ENCODE results near the gene DBP. TPM values are rescaled to one million over a fixed set of nuclear protein-coding genes. Genes with fewer than 3 reads are reported as not detected.
A peak's percentile ranks its signal among the peaks of the same experiment; 100 is the strongest.

The DBP gene
- total and polyA plus RNA-seq, 10 donors = 11.4 to 29.5 (median 23.3) TPM

DNA sequence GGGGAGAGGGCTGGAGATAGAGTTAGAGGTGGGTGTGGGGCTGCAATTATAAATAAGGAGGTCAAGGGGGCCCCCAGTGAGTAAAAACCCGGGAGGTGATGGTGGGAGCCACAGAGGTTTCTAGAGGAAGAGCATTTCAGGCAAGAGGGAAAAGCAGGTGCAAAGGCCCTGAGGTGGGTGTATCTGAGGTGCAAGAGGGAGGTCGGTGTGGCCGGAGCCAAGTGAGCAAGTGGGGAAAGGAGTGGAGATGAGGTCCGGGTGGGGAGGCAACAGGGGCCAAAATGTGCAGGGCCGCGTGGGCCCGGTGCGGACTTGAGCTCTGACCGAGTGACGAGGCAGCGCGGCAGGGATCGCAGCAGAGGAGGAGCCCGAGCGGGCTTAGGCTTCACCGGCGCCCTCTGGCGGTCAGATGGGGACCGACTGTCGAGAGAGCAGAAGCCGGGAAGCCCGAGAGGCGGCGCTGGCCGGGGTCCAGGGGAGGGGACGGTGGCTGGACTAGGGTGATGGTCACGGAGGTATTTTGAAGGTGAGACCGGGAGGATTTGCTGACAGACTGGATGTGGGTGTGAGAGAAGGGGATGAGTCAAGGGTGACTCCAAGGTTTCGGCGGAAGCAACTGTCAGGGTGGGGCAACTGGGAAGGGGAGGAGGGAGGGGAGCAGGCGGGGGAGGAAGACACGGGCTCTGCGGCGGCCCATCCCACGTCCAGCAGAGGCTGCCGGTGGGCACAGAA lies 48.3 kb downstream of the DBP start:
- intact Hi-C loops (cut with DNase I; ENCODE audit: low total_unique reads) = loop anchor here (10.0 kb wide), 1 partner anchor 84 kb away; no protein-coding TSS in a partner anchor
- H3K36me3 ChIP-seq = no peaks in the 10 kb centered on the region
- H3K27me3 ChIP-seq (replicated peaks in 1 of 7) = peaks cover 0 to 25% (median 0%) of the 10 kb centered on the region in 7 donors
- H3K4me3 ChIP-seq = peak overlapping the region in 7 of 8 donors; percentile 8 to 68 (median 27)
- 4 to 6% (median 4%) methylated on average over 33 to 36 of the region's 36 CpGs for WGBS, 5 donors
- TF ChIP-seq POLR2AphosphoS5 (IDR thresholded peaks at IDR 0.05) (peak; percentile 39 to 77 (median 54)), POLR2A (IDR thresholded peaks at IDR 0.05) (no peak)
- TF ChIP-seq, protein P1, sequence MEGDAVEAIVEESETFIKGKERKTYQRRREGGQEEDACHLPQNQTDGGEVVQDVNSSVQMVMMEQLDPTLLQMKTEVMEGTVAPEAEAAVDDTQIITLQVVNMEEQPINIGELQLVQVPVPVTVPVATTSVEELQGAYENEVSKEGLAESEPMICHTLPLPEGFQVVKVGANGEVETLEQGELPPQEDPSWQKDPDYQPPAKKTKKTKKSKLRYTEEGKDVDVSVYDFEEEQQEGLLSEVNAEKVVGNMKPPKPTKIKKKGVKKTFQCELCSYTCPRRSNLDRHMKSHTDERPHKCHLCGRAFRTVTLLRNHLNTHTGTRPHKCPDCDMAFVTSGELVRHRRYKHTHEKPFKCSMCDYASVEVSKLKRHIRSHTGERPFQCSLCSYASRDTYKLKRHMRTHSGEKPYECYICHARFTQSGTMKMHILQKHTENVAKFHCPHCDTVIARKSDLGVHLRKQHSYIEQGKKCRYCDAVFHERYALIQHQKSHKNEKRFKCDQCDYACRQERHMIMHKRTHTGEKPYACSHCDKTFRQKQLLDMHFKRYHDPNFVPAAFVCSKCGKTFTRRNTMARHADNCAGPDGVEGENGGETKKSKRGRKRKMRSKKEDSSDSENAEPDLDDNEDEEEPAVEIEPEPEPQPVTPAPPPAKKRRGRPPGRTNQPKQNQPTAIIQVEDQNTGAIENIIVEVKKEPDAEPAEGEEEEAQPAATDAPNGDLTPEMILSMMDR (IDR thresholded peaks at IDR 0.05 in 8 of 11, conservative IDR thresholded peaks at IDR 0.05 in 3 of 11) = peak; percentile 86 to 96 (median 94)
- peaks cover 0 to 18% (median 15%) of the 10 kb centered on the region in 6 donors for H3K4me1 ChIP-seq
- peak; percentile 98 for DNase-seq
- no peaks in the 10 kb centered on the region for H3K9me3 ChIP-seq
- H3K27ac ChIP-seq = peak overlapping the region in 2 of 8 donors; percentile 61 to 76

- no peak for DNase-seq
- Histone ChIP-seq H3K36me3 (no peaks in the 10 kb centered on the region), H3K27ac (no peak overlapping the region), H3K9me3 (no peaks in the 10 kb centered on the region), H3K27me3 (replicated peaks in 1 of 7) (peaks cover 0 to 30% (median 0%) of the 10 kb centered on the region in 7 donors), H3K4me1 (peaks cover 0 to 23% (median 16%) of the 10 kb centered on the region in 6 donors), H3K4me3 (no peak overlapping the region)
- 70 to 96% (median 86%) methylated on average over 2 to 3 of the region's 3 CpGs for WGBS, 5 donors
- intact Hi-C loops (cut with DNase I; ENCODE audit: low total_unique reads) = loop anchor here (10.0 kb wide), 1 partner anchor 83 kb away; no protein-coding TSS in a partner anchor
- TF ChIP-seq, protein P1 (IDR thresholded peaks at IDR 0.05 in 8 of 11, conservative IDR thresholded peaks at IDR 0.05 in 3 of 11) = no peak
- no peak for TF ChIP-seq POLR2AphosphoS5 (IDR thresholded peaks at IDR 0.05)
- no peak for TF ChIP-seq POLR2A (IDR thresholded peaks at IDR 0.05)
Measured at GRCh38 chr19:48587387-48587786, 49.8 kb downstream of the DBP start.

DNA sequence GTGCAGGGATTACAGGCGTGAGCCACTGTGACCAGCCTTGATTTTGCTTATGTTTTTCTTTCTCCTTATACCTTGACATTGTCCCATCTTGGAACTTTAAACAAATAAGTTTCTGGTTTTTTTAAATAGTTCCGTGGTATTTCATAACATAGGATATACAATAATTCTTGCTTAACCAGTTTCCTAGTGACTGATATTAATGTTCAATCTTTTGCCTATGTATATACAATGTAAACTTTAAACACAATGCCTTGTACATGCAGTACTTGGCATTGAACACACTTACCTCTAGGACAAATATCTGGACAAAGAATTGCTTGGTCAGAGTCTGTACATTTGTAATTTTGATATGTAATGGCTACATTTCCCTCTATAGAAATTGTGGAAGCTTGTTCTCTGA lies 55.0 kb downstream of the DBP start:
- no peaks in the 10 kb centered on the region for H3K9me3 ChIP-seq
- 61 to 78% (median 67%) methylated on average over 2 of the region's 2 CpGs for WGBS, 5 donors
- intact Hi-C loops (cut with DNase I; ENCODE audit: low total_unique reads) = loop anchor here (5.0 to 10.0 kb wide), 2 partner anchors 77 to 315 kb away; no protein-coding TSS in a partner anchor
- no peak overlapping the region for H3K27ac ChIP-seq
- H3K36me3 ChIP-seq = no peaks in the 10 kb centered on the region
- H3K27me3 ChIP-seq (replicated peaks in 1 of 7) = peaks cover 0 to 14% (median 0%) of the 10 kb centered on the region in 7 donors
- H3K4me3 ChIP-seq = no peak overlapping the region
- TF ChIP-seq, protein P1 (IDR thresholded peaks at IDR 0.05 in 8 of 11, conservative IDR thresholded peaks at IDR 0.05 in 3 of 11) = no peak
- TF ChIP-seq POLR2AphosphoS5 (IDR thresholded peaks at IDR 0.05) (no peak), POLR2A (IDR thresholded peaks at IDR 0.05) (no peak)
- peaks cover 0 to 11% (median 5%) of the 10 kb centered on the region in 6 donors for H3K4me1 ChIP-seq
- no peak for DNase-seq

Other genes with a start within 250 kb of the DBP start
- gene KDELR1, start 245.8 kb downstream of the DBP start, total RNA-seq = 10 to 100 TPM; 61.7 to 95.9 (median 76.2) TPM
- gene KDELR1, start 245.8 kb downstream of the DBP start, polyA plus RNA-seq = 10 to 100 TPM; 36.2 to 55.9 (median 45.0) TPM
- gene GRIN2D, start 243.7 kb downstream of the DBP start, total RNA-seq = 1 to 10 TPM in 1 of 7 donors, under 1 TPM in 6; 0.28 to 1.2 (median 0.77) TPM
- under 1 TPM; 0.07 to 0.10 (median 0.09) TPM for gene GRIN2D, start 243.7 kb downstream of the DBP start, polyA plus RNA-seq
- 10 to 100 TPM; 24.3 to 34.5 (median 26.0) TPM for gene GRWD1, start 191.4 kb downstream of the DBP start, total RNA-seq
- gene GRWD1, start 191.4 kb downstream of the DBP start, polyA plus RNA-seq = 10 to 100 TPM in 1 of 3 donors, 1 to 10 TPM in 2; 5.5 to 14.7 (median 9.5) TPM
- gene KCNJ14, start 181.8 kb downstream of the DBP start, total RNA-seq = 1 to 10 TPM in 2 of 7 donors, under 1 TPM in 5; 0.43 to 1.4 (median 0.93) TPM
- gene KCNJ14, start 181.8 kb downstream of the DBP start, polyA plus RNA-seq = under 1 TPM; 0.26 to 0.61 (median 0.38) TPM
- 10 to 100 TPM; 31.4 to 66.4 (median 48.2) TPM for gene CYTH2, start 168.0 kb downstream of the DBP start, total RNA-seq
- 10 to 100 TPM; 22.6 to 44.1 (median 24.6) TPM for gene CYTH2, start 168.0 kb downstream of the DBP start, polyA plus RNA-seq
- 1 to 10 TPM in 6 of 7 donors, under 1 TPM in 1; 0.69 to 4.2 (median 1.5) TPM for gene LMTK3, start 125.5 kb downstream of the DBP start, total RNA-seq
- 1 to 10 TPM in 1 of 3 donors, under 1 TPM in 2; 0.29 to 1.1 (median 0.37) TPM for gene LMTK3, start 125.5 kb downstream of the DBP start, polyA plus RNA-seq
- not detected for gene SULT2B1, start 85.2 kb downstream of the DBP start, total RNA-seq
- under 1 TPM in 2 of 3 donors, not detected in 1; 0.12 to 0.58 TPM for gene SULT2B1, start 85.2 kb downstream of the DBP start, polyA plus RNA-seq
- gene SPACA4, start 30.6 kb downstream of the DBP start, total RNA-seq = not detected
- not detected for gene SPACA4, start 30.6 kb downstream of the DBP start, polyA plus RNA-seq
- 1 to 10 TPM in 1 of 7 donors, under 1 TPM in 1, not detected in 5; 0.46 to 2.0 TPM for gene FAM83E, start 22.3 kb downstream of the DBP start, total RNA-seq
- gene FAM83E, start 22.3 kb downstream of the DBP start, polyA plus RNA-seq = under 1 TPM; 0.04 to 0.67 (median 0.20) TPM
- gene RPL18, start 18.2 kb downstream of the DBP start, total RNA-seq = 1,000 to 10,000 TPM; 1,136 to 2,739 (median 1,465) TPM
- 1,000 to 10,000 TPM; 3,728 to 5,575 (median 5,277) TPM for gene RPL18, start 18.2 kb downstream of the DBP start, polyA plus RNA-seq
- gene SPHK2, start 17.9 kb downstream of the DBP start, total RNA-seq = 10 to 100 TPM; 12.4 to 26.5 (median 23.5) TPM
- gene SPHK2, start 17.9 kb downstream of the DBP start, polyA plus RNA-seq = 10 to 100 TPM in 1 of 3 donors, 1 to 10 TPM in 2; 7.9 to 20.8 (median 9.7) TPM
- gene CA11, start 8.8 kb upstream of the DBP start, total RNA-seq = 10 to 100 TPM in 2 of 7 donors, 1 to 10 TPM in 5; 1.9 to 10.7 (median 4.4) TPM
- gene CA11, start 8.8 kb upstream of the DBP start, polyA plus RNA-seq = 10 to 100 TPM in 2 of 3 donors, 1 to 10 TPM in 1; 9.7 to 14.5 (median 10.5) TPM
- gene NTN5, start 35.6 kb upstream of the DBP start, total RNA-seq = 1 to 10 TPM in 3 of 7 donors, under 1 TPM in 3, not detected in 1; 0.30 to 2.1 (median 1.2) TPM
- 1 to 10 TPM in 1 of 3 donors, under 1 TPM in 2; 0.49 to 1.1 (median 0.51) TPM for gene NTN5, start 35.6 kb upstream of the DBP start, polyA plus RNA-seq
- under 1 TPM in 3 of 7 donors, not detected in 4; 0.17 to 0.65 (median 0.38) TPM for gene FUT2, start 58.6 kb upstream of the DBP start, total RNA-seq
- 1 to 10 TPM in 1 of 3 donors, under 1 TPM in 1, not detected in 1; 0.22 to 1.2 TPM for gene FUT2, start 58.6 kb upstream of the DBP start, polyA plus RNA-seq
- gene MAMSTR, start 82.3 kb upstream of the DBP start, total RNA-seq = 10 to 100 TPM in 1 of 7 donors, 1 to 10 TPM in 6; 3.1 to 10.3 (median 4.0) TPM
- 10 to 100 TPM in 1 of 3 donors, 1 to 10 TPM in 1, under 1 TPM in 1; 0.93 to 10.7 (median 3.6) TPM for gene MAMSTR, start 82.3 kb upstream of the DBP start, polyA plus RNA-seq
- 10 to 100 TPM; 30.3 to 78.1 (median 39.8) TPM for gene RASIP1, start 103.2 kb upstream of the DBP start, total RNA-seq
- gene RASIP1, start 103.2 kb upstream of the DBP start, polyA plus RNA-seq = 10 to 100 TPM; 15.1 to 62.8 (median 42.1) TPM
- 1 to 10 TPM in 5 of 7 donors, under 1 TPM in 1, not detected in 1; 0.84 to 5.3 (median 1.8) TPM for gene IZUMO1, start 109.5 kb upstream of the DBP start, total RNA-seq
- gene IZUMO1, start 109.5 kb upstream of the DBP start, polyA plus RNA-seq = 1 to 10 TPM in 1 of 3 donors, under 1 TPM in 2; 0.26 to 1.0 (median 0.50) TPM
- gene FUT1, start 115.3 kb upstream of the DBP start, total RNA-seq = 10 to 100 TPM in 4 of 7 donors, 1 to 10 TPM in 3; 5.6 to 22.9 (median 10.0) TPM
- 1 to 10 TPM; 1.0 to 6.5 (median 2.7) TPM for gene FUT1, start 115.3 kb upstream of the DBP start, polyA plus RNA-seq
- gene FGF21, start 118.1 kb upstream of the DBP start, total RNA-seq = not detected
- not detected for gene FGF21, start 118.1 kb upstream of the DBP start, polyA plus RNA-seq
- 10 to 100 TPM; 15.5 to 25.3 (median 20.4) TPM for gene BCAT2, start 173.7 kb upstream of the DBP start, total RNA-seq
- gene BCAT2, start 173.7 kb upstream of the DBP start, polyA plus RNA-seq = 10 to 100 TPM; 25.5 to 31.7 (median 29.4) TPM
- gene HSD17B14, start 199.1 kb upstream of the DBP start, total RNA-seq = 10 to 100 TPM in 3 of 7 donors, 1 to 10 TPM in 4; 2.4 to 14.7 (median 8.1) TPM
- 10 to 100 TPM; 10.1 to 16.5 (median 11.2) TPM for gene HSD17B14, start 199.1 kb upstream of the DBP start, polyA plus RNA-seq
- 10 to 100 TPM in 6 of 7 donors, 1 to 10 TPM in 1; 8.6 to 24.2 (median 16.0) TPM for gene PLEKHA4, start 231.2 kb upstream of the DBP start, total RNA-seq
- gene PLEKHA4, start 231.2 kb upstream of the DBP start, polyA plus RNA-seq = 10 to 100 TPM; 12.2 to 20.6 (median 13.8) TPM
- 10 to 100 TPM; 30.2 to 74.2 (median 47.6) TPM for gene PPP1R15A, start 235.0 kb upstream of the DBP start, total RNA-seq
- 10 to 100 TPM; 18.5 to 54.5 (median 21.5) TPM for gene PPP1R15A, start 235.0 kb upstream of the DBP start, polyA plus RNA-seq

All from spleen (tissue), 11 donors.